Panc1 (cell line): Measurements from ENCODE around the gene LTO1.

Experiments used
- CTCF ChIP-seq: fragments of 450-650 bp; IDR thresholded peaks from 2 replicates; pipeline ENCODE4 v1.5.1; 2017; ENCODE audit warnings: mild to moderate bottlenecking
- POLR2AphosphoS5 ChIP-seq: IDR thresholded peaks from 2 replicates; pipeline ENCODE4 v1.6.1; 2012; ENCODE audit warnings: mild to moderate bottlenecking, low read depth, low read length, moderate library complexity
- REST ChIP-seq, 2 experiments: IDR thresholded peaks; 2 replicates each; pipeline ENCODE4 v1.6.1; 2011 to 2012; ENCODE audit warnings: low read depth in 2 of 2, control low read depth in 1 of 2, low read length in 1 of 2, mild to moderate bottlenecking in 1 of 2, moderate library complexity in 1 of 2; ENCODE audit not compliant: insufficient read depth in 1 of 2
- SIN3A ChIP-seq: IDR thresholded peaks from 2 replicates; pipeline ENCODE4 v1.6.1; 2012; ENCODE audit warnings: low read depth, mild to moderate bottlenecking, low read length, moderate library complexity, borderline replicate concordance; ENCODE audit not compliant: insufficient read depth

- TF ChIP-seq POLR2AphosphoS5 (no peak), CTCF (no peak), SIN3A (no peak), REST (IDR thresholded peaks at IDR 0.05; ENCODE audit: insufficient read depth in 1 of 2, low read depth in 2 of 2, low read length in 1 of 2) (no peak)
Observed at GRCh38 chr11:69667619-69668604, 7.2 kb downstream of the LTO1 start.
